ENCODE measurements around the gene SCRT2.

DNA sequence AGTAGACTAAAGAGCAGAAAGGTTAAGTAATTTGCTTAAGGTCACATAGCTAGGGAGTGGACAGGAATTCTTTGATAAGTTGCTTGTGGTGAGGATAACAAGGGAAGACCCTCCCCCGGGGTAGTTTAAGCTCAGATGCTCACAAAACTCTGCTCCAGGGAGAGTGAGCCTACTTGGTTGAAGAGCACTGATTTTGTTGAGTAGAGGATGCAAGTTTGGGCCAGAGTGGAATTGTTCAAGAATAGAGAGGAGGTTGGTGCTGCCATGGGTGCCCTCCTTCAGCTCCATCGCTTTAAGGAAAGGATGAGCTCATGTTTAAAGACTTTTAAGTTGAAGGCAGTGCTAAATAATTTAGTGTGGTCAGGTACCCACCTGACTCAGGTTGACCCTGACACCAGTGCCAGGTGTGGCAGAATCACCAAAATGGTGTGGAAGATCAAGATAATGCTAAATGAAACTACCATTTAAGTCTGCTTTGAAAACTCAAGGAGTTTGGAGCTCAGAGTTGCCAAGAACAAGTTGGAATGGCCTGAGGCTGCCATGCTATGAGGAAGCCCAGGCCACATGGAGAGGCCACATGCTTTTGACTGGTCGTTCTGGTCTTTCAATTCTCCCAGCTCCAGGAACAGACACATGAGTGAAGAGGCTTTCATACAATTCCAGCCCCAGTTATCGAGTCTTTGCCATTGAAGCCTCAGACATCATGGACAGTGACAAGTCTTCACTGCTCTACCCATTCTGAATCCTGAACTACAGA is 57.5 kb downstream of the SCRT2 start:
- TF ChIP-seq, protein P1, sequence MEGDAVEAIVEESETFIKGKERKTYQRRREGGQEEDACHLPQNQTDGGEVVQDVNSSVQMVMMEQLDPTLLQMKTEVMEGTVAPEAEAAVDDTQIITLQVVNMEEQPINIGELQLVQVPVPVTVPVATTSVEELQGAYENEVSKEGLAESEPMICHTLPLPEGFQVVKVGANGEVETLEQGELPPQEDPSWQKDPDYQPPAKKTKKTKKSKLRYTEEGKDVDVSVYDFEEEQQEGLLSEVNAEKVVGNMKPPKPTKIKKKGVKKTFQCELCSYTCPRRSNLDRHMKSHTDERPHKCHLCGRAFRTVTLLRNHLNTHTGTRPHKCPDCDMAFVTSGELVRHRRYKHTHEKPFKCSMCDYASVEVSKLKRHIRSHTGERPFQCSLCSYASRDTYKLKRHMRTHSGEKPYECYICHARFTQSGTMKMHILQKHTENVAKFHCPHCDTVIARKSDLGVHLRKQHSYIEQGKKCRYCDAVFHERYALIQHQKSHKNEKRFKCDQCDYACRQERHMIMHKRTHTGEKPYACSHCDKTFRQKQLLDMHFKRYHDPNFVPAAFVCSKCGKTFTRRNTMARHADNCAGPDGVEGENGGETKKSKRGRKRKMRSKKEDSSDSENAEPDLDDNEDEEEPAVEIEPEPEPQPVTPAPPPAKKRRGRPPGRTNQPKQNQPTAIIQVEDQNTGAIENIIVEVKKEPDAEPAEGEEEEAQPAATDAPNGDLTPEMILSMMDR (IDR thresholded peaks at IDR 0.05; ENCODE audit: insufficient read depth, low read depth, low read length), result no peak
- TF ChIP-seq EZH2 (IDR thresholded peaks at IDR 0.05; ENCODE audit: insufficient read depth, low read length), result no peak

Data from astrocyte (in vitro differentiated cells and primary cell).